Fibroblast of upper back skin (primary cell): ENCODE data around the gene RAD51D.
"Not testable (repeated sequence)": the region's sequence is repeated elsewhere in the genome, so short reads cannot be mapped to it uniquely, and the experiment has no call there.

ENCODE experiments used
- DNase-seq: peaks from one replicate; pipeline ENCODE4 v3.0.0-alpha.2; 2013

Gene RAD51D

GRCh38 chr17:35141681-35142466, 22.2 kb upstream of the RAD51D start, which contains the start of gene NLE1:
Gene NLE1 (minus strand): TSS chr17:35142303. CDS start chr17:35142275, 28 bp downstream.
- DNase-seq = peak; percentile 75

DNA sequence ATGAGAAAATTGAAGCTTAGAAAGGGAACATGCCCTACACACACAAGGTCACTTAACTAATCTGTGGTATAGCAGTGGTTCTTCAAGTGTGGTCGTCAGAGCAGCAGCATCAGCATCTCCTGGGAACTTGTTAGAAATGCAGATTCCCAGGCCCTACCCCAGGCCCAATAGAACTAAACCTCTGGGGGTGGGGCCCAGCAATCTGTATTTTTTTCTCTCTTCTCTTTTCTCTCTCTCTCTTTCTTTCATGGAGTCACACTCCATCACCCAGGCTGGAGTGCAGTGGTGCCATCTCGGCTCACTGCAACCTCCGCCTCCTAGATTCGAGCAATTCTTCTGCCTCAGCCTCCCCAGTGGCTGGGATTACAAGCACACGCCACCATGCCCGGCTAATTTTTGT, 18.6 kb upstream of the RAD51D start:
- no peak for DNase-seq

GRCh38 chr17:35135322-35135721, 15.7 kb upstream of the RAD51D start:
- DNase-seq = no peak

DNA sequence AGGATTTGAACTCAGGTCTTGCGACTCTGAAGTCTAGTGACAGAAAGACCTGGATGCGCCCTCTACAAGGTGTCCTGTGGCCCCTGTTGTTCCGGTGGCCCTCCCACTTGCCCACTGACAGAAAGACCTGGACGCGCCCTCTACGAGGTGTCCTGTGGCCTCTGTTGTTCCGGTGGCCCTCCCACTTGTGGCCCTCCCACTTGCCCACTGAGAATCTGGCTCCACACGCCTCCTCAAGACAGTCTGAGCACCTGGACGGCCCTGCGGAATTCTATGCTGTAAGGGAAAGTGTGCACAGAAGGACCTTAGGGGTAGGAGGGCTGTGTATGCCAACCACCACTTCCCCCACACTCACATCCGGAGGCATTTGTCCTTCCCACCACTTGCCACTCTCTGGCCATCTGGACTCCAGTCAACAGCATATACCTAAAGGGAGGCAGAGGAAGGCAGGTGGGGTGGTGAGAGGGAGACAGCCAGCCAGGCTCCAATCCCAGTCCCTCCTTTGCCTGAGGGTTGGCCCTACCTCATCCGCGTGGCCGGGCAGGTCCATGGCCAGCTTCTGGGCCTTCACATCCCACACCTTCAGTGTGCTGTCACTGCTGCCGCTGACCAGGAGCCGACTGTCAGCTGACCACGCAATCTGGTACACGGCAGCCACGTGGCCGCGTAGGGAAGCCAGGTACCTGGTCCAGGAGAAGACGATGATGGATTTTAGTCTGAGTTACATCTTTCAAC, 13.3 kb upstream of the RAD51D start:
- no peak for DNase-seq

GRCh38 chr17:35132099-35132498, 12.4 kb upstream of the RAD51D start:
- no peak for DNase-seq

DNA sequence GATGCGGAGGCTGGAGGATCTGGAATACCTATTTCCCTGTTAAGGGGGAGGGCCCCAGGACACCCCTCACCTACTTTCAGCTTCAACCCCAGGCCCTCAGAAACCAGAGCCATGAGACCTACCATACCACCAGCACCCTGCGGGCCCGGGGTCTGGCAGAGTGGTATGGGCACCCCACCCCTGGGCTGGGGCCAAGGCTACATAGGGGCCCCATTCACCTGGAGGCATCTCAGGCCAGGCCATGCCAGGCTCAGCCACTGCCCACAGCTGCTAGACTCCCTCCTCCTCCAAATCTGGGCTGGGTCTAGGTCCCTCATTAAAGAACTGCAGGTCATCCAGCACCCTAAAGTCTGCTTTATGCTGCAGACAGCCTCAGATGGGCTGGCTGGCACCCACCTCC, 10.7 kb upstream of the RAD51D start:
- DNase-seq = no peak

- DNase-seq = no peak
These were observed 10.3 kb upstream of the RAD51D start for GRCh38 chr17:35129973-35130351.

- peak; percentile 19 for DNase-seq
These were observed 9.7 kb upstream of the RAD51D start for GRCh38 chr17:35129154-35129972.

GRCh38 chr17:35127751-35128514, 8.3 kb upstream of the RAD51D start:
- DNase-seq = peak; percentile 88

DNA sequence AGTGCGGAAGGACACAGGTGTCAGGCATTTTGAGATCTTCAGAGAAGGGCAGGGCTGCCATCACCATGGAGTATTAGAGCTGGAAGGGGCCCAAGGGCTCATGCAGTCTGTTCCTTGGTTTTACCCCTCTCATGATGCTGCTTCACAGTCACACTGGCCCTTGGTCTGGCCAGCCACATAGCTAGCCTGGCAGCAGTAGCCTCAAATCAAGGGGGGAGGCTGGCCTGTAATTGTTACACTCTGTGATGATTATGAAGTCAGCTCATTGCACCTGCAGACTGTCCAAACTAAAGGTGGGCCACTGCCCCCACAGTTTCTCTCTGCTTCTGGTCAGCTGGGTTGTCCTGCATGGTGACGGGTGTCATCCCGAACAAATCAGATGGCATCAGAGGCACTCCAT, 1.7 kb upstream of the RAD51D start, which contains the start of gene FNDC8:
Gene FNDC8, plus strand, starts transcription at position 301 of the 400 bp plus-strand sequence. Its CDS starts 79 bp downstream, at position 380.
- DNase-seq = no peak

- peak; percentile 28 for DNase-seq
These were observed 1.7 kb downstream of the RAD51D start for GRCh38 chr17:35117984-35118383.

DNA sequence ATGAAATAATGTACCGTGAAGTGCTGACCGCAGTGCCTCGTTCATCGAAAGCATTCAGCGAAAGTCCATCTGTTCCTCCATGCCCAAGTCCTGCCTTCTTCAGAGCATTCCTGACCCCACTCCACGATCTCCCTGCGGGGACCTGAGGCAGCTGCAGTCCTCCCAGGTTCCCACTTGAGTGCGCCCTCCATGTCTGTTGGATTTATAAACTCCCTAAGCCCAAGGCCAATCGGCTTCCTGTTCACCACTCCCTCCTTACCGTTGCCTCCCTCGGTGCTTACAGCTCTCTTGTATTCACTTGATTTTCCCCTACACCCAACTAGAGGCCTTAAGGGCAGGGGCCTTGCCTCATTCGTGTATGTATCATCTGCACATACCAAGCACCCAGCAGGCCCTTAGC, 2.8 kb downstream of the RAD51D start:
- DNase-seq = no peak

GRCh38 chr17:35110791-35111190, 8.9 kb downstream of the RAD51D start:
- DNase-seq = not testable (repeated sequence)

GRCh38 chr17:35104844-35105450, 14.7 kb downstream of the RAD51D start:
- no peak for DNase-seq

- DNase-seq = no peak
These were observed 16.4 kb downstream of the RAD51D start for GRCh38 chr17:35103271-35103670.

GRCh38 chr17:35101725-35102124, 17.9 kb downstream of the RAD51D start:
- DNase-seq = no peak

DNA sequence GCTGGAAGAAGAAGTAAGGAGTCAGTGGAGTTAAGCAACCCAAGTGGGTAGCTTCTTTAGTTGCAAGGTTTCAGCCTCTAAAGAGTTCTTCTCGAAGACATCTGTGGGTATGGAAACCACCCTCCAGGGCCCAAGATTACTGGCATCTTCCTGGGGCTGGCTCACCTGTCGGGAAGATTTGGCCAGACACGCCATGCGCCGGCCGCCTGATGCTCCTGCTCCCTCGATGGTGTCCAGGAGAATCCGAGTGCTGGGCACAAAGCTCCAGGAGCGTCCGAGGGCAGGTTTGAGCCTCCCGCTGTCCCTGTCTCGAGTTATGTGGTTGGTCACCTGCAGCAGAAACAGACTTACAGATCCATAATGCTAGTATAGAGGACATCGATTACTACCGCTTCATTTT, 18.6 kb downstream of the RAD51D start:
- no peak for DNase-seq

GRCh38 chr17:35099908-35100307, 19.8 kb downstream of the RAD51D start:
- DNase-seq = no peak

DNA sequence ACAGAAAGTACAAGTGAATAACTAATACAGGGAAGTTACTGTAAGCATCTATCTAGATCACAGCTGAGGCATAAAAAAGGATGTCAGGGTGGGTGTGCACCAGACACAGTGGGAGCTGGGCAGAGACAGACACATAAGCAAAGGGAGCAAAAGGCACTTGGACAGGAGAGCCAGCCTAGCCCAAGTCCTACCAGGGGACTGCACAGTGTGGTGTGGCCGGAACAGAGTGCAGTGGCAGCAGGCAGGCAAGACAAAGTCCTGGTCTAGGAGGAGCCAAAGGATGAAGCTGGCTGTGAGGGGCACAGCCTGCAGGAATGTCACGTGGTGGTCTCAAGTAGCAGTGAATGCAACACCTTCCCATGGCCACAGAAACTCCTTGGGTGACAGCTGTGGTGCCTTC, 21.9 kb downstream of the RAD51D start:
- no peak for DNase-seq

DNA sequence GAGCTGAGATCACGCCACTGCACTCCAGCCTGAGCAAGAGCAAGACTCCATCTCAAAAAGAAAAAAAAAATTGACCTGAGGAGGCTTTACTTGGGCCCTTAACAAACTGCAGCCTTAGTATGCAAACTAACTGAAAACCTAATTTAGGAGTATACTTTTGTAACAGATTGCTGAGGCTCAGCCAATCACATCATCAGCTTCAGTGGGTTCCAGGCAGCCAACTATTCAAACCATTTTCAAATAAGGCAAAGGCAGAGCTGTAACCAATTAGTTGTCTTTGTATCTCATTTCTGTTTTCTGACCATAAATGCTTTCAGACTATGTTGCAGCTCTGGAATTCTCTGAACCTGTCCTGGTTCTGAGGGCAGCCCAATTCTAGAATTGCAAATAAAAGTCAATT, 23.9 kb downstream of the RAD51D start:
- no peak for DNase-seq

GRCh38 chr17:35094902-35095301, 24.8 kb downstream of the RAD51D start:
- DNase-seq = peak; percentile 78

GRCh38 chr17:35090707-35091106, 29.0 kb downstream of the RAD51D start:
- not testable (repeated sequence) for DNase-seq
